OCI-LY3 (cell line): ENCODE data around the gene C19orf25.

ENCODE experiments used
- CTCF ChIP-seq: fragments of 200-600, 300-600 bp; sonication (generic); IDR thresholded peaks from 2 replicates; pipeline ENCODE4 v1.5.1; 2014; ENCODE audit warnings: antibody characterized with exemption, low read length, low read depth
- EZH2phosphoT487 ChIP-seq: fragments of 200-600 bp; shearing (Covaris generic); IDR thresholded peaks from 2 replicates; pipeline ENCODE4 v1.6.1; 2018; ENCODE audit warnings: antibody characterized with exemption, mixed run types, low read depth

- no peak for TF ChIP-seq CTCF
- no peak for TF ChIP-seq EZH2phosphoT487
Measured at GRCh38 chr19:1438933-1439354, 40.1 kb downstream of the C19orf25 start.
